K562 (cell line): ENCODE results near the gene PSMB2. TPM values are rescaled to one million over a fixed set of nuclear protein-coding genes. Genes with fewer than 3 reads are reported as not detected.
A peak's percentile ranks its signal among the peaks of the same experiment; 100 is the strongest.

Source experiments
- ATAC-seq: fragments of 200-7000 bp; cut with Tn5 transposase; 3 replicates; pipeline ENCODE4 v1.9.1; 2020; ENCODE audit warnings: moderate library complexity
- BruUV-seq: library from RNA; stranded (reverse); fragments of 400-500 nt; replicated peaks from 2 replicates; lab custom pipeline; 2021; lab: Mats Ljungman, UMichigan
- CTCF ChIA-PET: fragments of 300-600 bp; formaldehyde crosslinking; extraction: SDS; loops from one replicate; lab custom pipeline; 2021; ENCODE audit warnings: low intra/inter-chr PET ratio; lab: Yijun Ruan, JAX
- POLR2A ChIA-PET: fragments of 300-600, 350-650 bp; sonication (Branson Sonifier 250); formaldehyde crosslinking; extraction: SDS; loops from one replicate; lab custom pipeline; 2021; ENCODE audit warnings: antibody characterized with exemption, inconsistent platforms; lab: Yijun Ruan, JAX
- DNase-seq, 4 experiments: peaks; one replicate each; pipeline versions ENCODE4 v3.0.0 to v3.0.0-alpha.2; 2011 to 2018; ENCODE audit warnings: low spot score in 3 of 4, mixed read lengths in 3 of 4; ENCODE audit errors: extremely low read depth in 1 of 4
- FAIRE-seq: peaks from 2 replicates; lab custom pipeline; 2011; peaks lifted over from hg19 to GRCh38; lab: Jason Lieb, UNC
- H2AFZ ChIP-seq: 2 replicates; pipeline ENCODE4 v1.6.0; 2011; ENCODE audit warnings: low read depth, low read length, control low read depth, inconsistent platforms
- H3K27ac ChIP-seq: fragments of 200-600 bp; 3 replicates; pipeline ENCODE4 v1.8.0; 2011; ENCODE audit warnings: low read depth, mild to moderate bottlenecking, control low read depth, inconsistent platforms, low read length, moderate library complexity, mixed read lengths; ENCODE audit errors: extremely low read depth
- H3K27me3 ChIP-seq, 2 experiments: fragments of 300-600 bp in 1 of 2; 2 replicates in 1 of 2; 3 replicates in 1 of 2; pipeline versions ENCODE4 v1.6.0 to v1.8.0; 2011; ENCODE audit warnings: inconsistent platforms in 2 of 2, low read length in 2 of 2, mild to moderate bottlenecking in 1 of 2, mixed read lengths in 1 of 2, moderate library complexity in 1 of 2; ENCODE audit not compliant: control insufficient read depth in 2 of 2, insufficient read depth in 2 of 2
- H3K36me3 ChIP-seq: fragments of 300-600 bp; 3 replicates; pipeline ENCODE4 v1.8.0; 2011; ENCODE audit warnings: mild to moderate bottlenecking, low read length, inconsistent platforms; ENCODE audit not compliant: control insufficient read depth, insufficient read depth
- H3K4me1 ChIP-seq, 2 experiments: fragments of 200-600 bp in 1 of 2; replicated peaks in 1 of 2; 2 replicates in 1 of 2; 3 replicates in 1 of 2; pipeline versions ENCODE4 v1.5.1 to v1.8.0; 2011; ENCODE audit warnings: inconsistent platforms in 2 of 2, low read length in 2 of 2, mild to moderate bottlenecking in 1 of 2, mixed read lengths in 1 of 2, moderate library complexity in 1 of 2; ENCODE audit not compliant: control insufficient read depth in 2 of 2, insufficient read depth in 2 of 2
- H3K4me2 ChIP-seq: 2 replicates; pipeline ENCODE4 v1.6.1; 2011; ENCODE audit warnings: low read length, control low read depth, inconsistent platforms, mixed read lengths; ENCODE audit not compliant: insufficient read depth
- H3K4me3 ChIP-seq: fragments of 200-600 bp; sonication (generic), shearing (Covaris generic); 2 replicates; pipeline ENCODE4 v1.5.1; 2016; ENCODE audit warnings: control low read depth, inconsistent platforms
- H3K79me2 ChIP-seq: fragments of 200-600 bp; 3 replicates; pipeline ENCODE4 v1.8.0; 2011; ENCODE audit warnings: low read length, inconsistent platforms; ENCODE audit not compliant: control insufficient read depth, insufficient read depth
- H3K9ac ChIP-seq, 2 experiments: 2 replicates each; pipeline versions ENCODE4 v1.6.0 to v1.6.1; 2011; ENCODE audit warnings: low read depth in 2 of 2, low read length in 2 of 2, control low read depth in 1 of 2, inconsistent platforms in 1 of 2, mild to moderate bottlenecking in 1 of 2, mixed read lengths in 1 of 2; ENCODE audit not compliant: insufficient read depth in 1 of 2
- H3K9me1 ChIP-seq: one replicate; pipeline ENCODE4 v1.6.0; 2011; ENCODE audit warnings: inconsistent platforms, mild to moderate bottlenecking, low read length, moderate library complexity; ENCODE audit not compliant: control insufficient read depth, insufficient read depth
- H3K9me3 ChIP-seq: replicated peaks from 2 replicates; pipeline ENCODE4 v1.5.1; 2011; ENCODE audit warnings: low read depth, low read length, inconsistent platforms; ENCODE audit not compliant: control insufficient read depth, insufficient read depth
- H4K20me1 ChIP-seq: replicated peaks from 2 replicates; pipeline ENCODE4 v1.6.1; 2011; ENCODE audit warnings: low read length, inconsistent platforms, mixed read lengths; ENCODE audit not compliant: control insufficient read depth, insufficient read depth
- ATF7 ChIP-seq: fragments of 450-650 bp; IDR thresholded peaks from 2 replicates; pipeline ENCODE4 v1.7.1; 2014; ENCODE audit warnings: mild to moderate bottlenecking, moderate library complexity
- BMI1 ChIP-seq: fragments of 150-350 bp; IDR thresholded peaks from 2 replicates; pipeline ENCODE4 v1.6.1; 2014; ENCODE audit warnings: low read length
- CBFA2T3 ChIP-seq: fragments of 450-650 bp; IDR thresholded peaks from 2 replicates; pipeline ENCODE4 v1.6.1; 2017
- E2F3 ChIP-seq: fragments of 250-450 bp; sonication (Bioruptor Pico); IDR thresholded peaks from 2 replicates; pipeline ENCODE4 v1.4.0; 2020; ENCODE audit warnings: mild to moderate bottlenecking
- E2F5 ChIP-seq: sonication (generic); formaldehyde crosslinking; IDR thresholded peaks from 2 replicates; pipeline ENCODE4 v1.8.0; 2022; ENCODE audit warnings: mild to moderate bottlenecking, missing genetic modification reagents
- E2F6 ChIP-seq, 2 experiments: IDR thresholded peaks; 2 replicates each; pipeline ENCODE4 v1.6.1; 2011; ENCODE audit warnings: borderline replicate concordance in 1 of 2, control low read depth in 1 of 2, low read depth in 1 of 2, low read length in 1 of 2, mild to moderate bottlenecking in 1 of 2, mixed read lengths in 1 of 2, moderate library complexity in 1 of 2; ENCODE audit not compliant: insufficient read depth in 1 of 2, insufficient read length in 1 of 2, poor library complexity in 1 of 2, severe bottlenecking in 1 of 2; ENCODE audit errors: extremely low read depth in 1 of 2
- GTF2B ChIP-seq: IDR thresholded peaks from 2 replicates; pipeline ENCODE4 v1.6.1; 2011; ENCODE audit not compliant: insufficient read length; ENCODE audit errors: extremely low read depth
- GTF2E2 ChIP-seq: fragments of 200-800 bp; sonication (Bioruptor generic); IDR thresholded peaks from 2 replicates; pipeline ENCODE4 v1.6.1; 2016; ENCODE audit warnings: missing genetic modification characterization, missing compliant biosample characterization
- NCOA2 ChIP-seq, 2 experiments: fragments of 450-650 bp; IDR thresholded peaks; 2 replicates each; pipeline ENCODE4 v1.6.1; 2018; ENCODE audit warnings: mild to moderate bottlenecking in 2 of 2, moderate library complexity in 1 of 2; ENCODE audit not compliant: partially characterized antibody in 2 of 2
- NFATC3 ChIP-seq: fragments of 450-650 bp; IDR thresholded peaks from 2 replicates; pipeline ENCODE4 v1.6.1; 2017; ENCODE audit warnings: mild to moderate bottlenecking
- NR1H2 ChIP-seq: sonication (generic); formaldehyde crosslinking; IDR thresholded peaks from 2 replicates; pipeline ENCODE4 v1.4.0; 2020; ENCODE audit warnings: mild to moderate bottlenecking, missing genetic modification reagents
- RBBP5 ChIP-seq: fragments of 200-600 bp; sonication (generic); IDR thresholded peaks from 2 replicates; pipeline ENCODE4 v1.6.1; 2012; ENCODE audit warnings: borderline replicate concordance, mild to moderate bottlenecking, low read length, control low read depth, inconsistent platforms; ENCODE audit not compliant: insufficient read depth, poor library complexity, severe bottlenecking
- SMAD3 ChIP-seq: fragments of 450-650 bp; formaldehyde crosslinking; conservative IDR thresholded peaks from 2 replicates; pipeline ENCODE4 v1.4.0; 2020; ENCODE audit warnings: mild to moderate bottlenecking
- TCFL5 ChIP-seq: fragments of 250-450 bp; sonication (Bioruptor Pico); conservative IDR thresholded peaks from 2 replicates; pipeline ENCODE4 v1.6.1; 2021; ENCODE audit warnings: mild to moderate bottlenecking, moderate library complexity, matching md5 sums
- VEZF1 ChIP-seq: fragments of 200-800 bp; sonication (Bioruptor generic); IDR thresholded peaks from 2 replicates; pipeline ENCODE4 v1.6.1; 2017; ENCODE audit warnings: missing genetic modification characterization, missing compliant biosample characterization
- ZFP1 ChIP-seq: fragments of 450-650 bp; formaldehyde crosslinking; IDR thresholded peaks from 2 replicates; pipeline ENCODE4 v1.4.0; 2020; ENCODE audit warnings: mild to moderate bottlenecking, mixed read lengths
- WGBS: fragments of 100-300 bp; shearing (Covaris generic); methylation state at CpG from one replicate; pipeline ENCODE4 v1.1.6; 2016; ENCODE audit warnings: low coverage, mixed read lengths; ENCODE audit not compliant: insufficient coverage; ENCODE audit errors: missing lambda C conversion rate; 5-methylcytosine and 5-hydroxymethylcytosine counted together
- in situ Hi-C: fragments of 300-500 bp; cut with MboI; formaldehyde crosslinking; loops from 4 replicates; pipeline ENCODE4 v1.15.0; 2018; ENCODE audit warnings: inconsistent platforms, mixed read lengths
- intact Hi-C: fragments of 100-400 bp; cut with micrococcal nuclease; formaldehyde crosslinking; loops from 2 replicates; pipeline ENCODE4 v1.14.2; 2022
- polyA plus RNA-seq, 8 experiments: library from polyadenylated mRNA; depleted of rRNA in 4 of 8; stranded (reverse) in 5 of 8; unstranded in 3 of 8; fragments of >200 nt; fragmentation: Nextera tagmentation in 2 of 8; fragmentation: Illumina TruSeq in 1 of 8; extraction: Ambion mirVana in 2 of 8; extraction: Trizol in 1 of 8; gene quantifications; 2 replicates each; pipeline versions ENCODE4 v1.2.1 to v1.2.3, GENCODE V29; 2011 to 2014; ENCODE audit warnings: inconsistent platforms in 1 of 8, missing spikeins in 1 of 8
- total RNA-seq, 7 experiments: library from RNA; depleted of rRNA in 6 of 7; stranded (reverse); fragments of >200 nt in 6 of 7; fragmentation: Illumina TruSeq in 2 of 7; extraction: Trizol in 2 of 7; gene quantifications; 2 replicates each; pipeline versions ENCODE4 v1.2.1 to v1.2.3, GENCODE V29; 2011 to 2021; ENCODE audit warnings: low replicate concordance in 1 of 7

PSMB2 gene
- total and polyA plus RNA-seq, 9 of the 15 experiments (the other 6 are each of a cell fraction or from before 2014, with no cell fraction given): 71.7 to 543 (median 165) TPM

- no peak for TF ChIP-seq E2F6 (IDR thresholded peaks at IDR 0.05; ENCODE audit: borderline replicate concordance in 1 of 2, extremely low read depth in 1 of 2, insufficient read depth in 1 of 2, insufficient read length in 1 of 2, low read depth in 1 of 2, low read length in 1 of 2, poor library complexity in 1 of 2, severe bottlenecking in 1 of 2)
Observed at GRCh38 chr1:35661474-35661795, 20.1 kb upstream of the PSMB2 start (continued).

GRCh38 chr1:35660581-35661473, 19.5 kb upstream of the PSMB2 start:
- H3K27ac ChIP-seq: no peak overlapping the region
- H3K4me2 ChIP-seq: no peak overlapping the region
- WGBS: 5% methylated on average over 5 of the region's 5 CpGs
- peaks cover 0 to 4% of the 10 kb centered on the region in 2 experiments; a peak in 1 of 5 replicates for H3K4me1 ChIP-seq
- H2AFZ ChIP-seq: no peak overlapping the region
- no peaks in the 10 kb centered on the region for H4K20me1 ChIP-seq
- ChIA-PET CTCF (no interaction called here), POLR2A (interaction anchor here (1.1 kb wide), 1 partner anchor 11 kb away, joined by 3 read pairs; no protein-coding TSS in a partner anchor)
- H3K9me3 ChIP-seq: no peaks in the 10 kb centered on the region
- no peak overlapping the region for H3K9ac ChIP-seq
- H3K79me2 ChIP-seq: no peaks in the 10 kb centered on the region
- in situ Hi-C loops (no loop called here), intact Hi-C loops (no loop called here)
- H3K27me3 ChIP-seq: peaks cover 2 to 20% of the 10 kb centered on the region in 2 experiments; a peak in 3 of 5 replicates
- no peak overlapping the region for H3K4me3 ChIP-seq
- DNase-seq: peak in 3 of 4 experiments; percentile 37 to 65 (median 56)
- no TSS peak for BruUV-seq
- H3K36me3 ChIP-seq: no peaks in the 10 kb centered on the region
- peaks cover 4% of the 10 kb centered on the region for H3K9me1 ChIP-seq
- peak; percentile 67 for FAIRE-seq
- peak; percentile 71 for ATAC-seq
- TF ChIP-seq BMI1 (no peak), SMAD3 (CRISPR knock-in tag) (no peak), CBFA2T3 (no peak), RBBP5 (no peak), ATF7 (no peak), NCOA2 (IDR thresholded peaks at IDR 0.05; ENCODE audit: partially characterized antibody in 2 of 2) (no peak), GTF2E2 (tag) (no peak), VEZF1 (CRISPR knock-in tag) (no peak), GTF2B (no peak), NR1H2 (CRISPR knock-in tag) (no peak), E2F3 (CRISPR knock-in tag) (no peak), E2F5 (CRISPR knock-in tag) (no peak), TCFL5 (CRISPR knock-in tag) (no peak), NFATC3 (no peak), ZFP1 (CRISPR knock-in tag) (no peak)
